GM19099 (cell line): ENCODE measurements around the gene OCEL1.

Experiments used
- POLR2A ChIP-seq: IDR thresholded peaks from 3 replicates; pipeline ENCODE4 v1.6.1; 2011; ENCODE audit warnings: low read depth; ENCODE audit not compliant: insufficient read length; ENCODE audit errors: extremely low read depth

Gene OCEL1

DNA sequence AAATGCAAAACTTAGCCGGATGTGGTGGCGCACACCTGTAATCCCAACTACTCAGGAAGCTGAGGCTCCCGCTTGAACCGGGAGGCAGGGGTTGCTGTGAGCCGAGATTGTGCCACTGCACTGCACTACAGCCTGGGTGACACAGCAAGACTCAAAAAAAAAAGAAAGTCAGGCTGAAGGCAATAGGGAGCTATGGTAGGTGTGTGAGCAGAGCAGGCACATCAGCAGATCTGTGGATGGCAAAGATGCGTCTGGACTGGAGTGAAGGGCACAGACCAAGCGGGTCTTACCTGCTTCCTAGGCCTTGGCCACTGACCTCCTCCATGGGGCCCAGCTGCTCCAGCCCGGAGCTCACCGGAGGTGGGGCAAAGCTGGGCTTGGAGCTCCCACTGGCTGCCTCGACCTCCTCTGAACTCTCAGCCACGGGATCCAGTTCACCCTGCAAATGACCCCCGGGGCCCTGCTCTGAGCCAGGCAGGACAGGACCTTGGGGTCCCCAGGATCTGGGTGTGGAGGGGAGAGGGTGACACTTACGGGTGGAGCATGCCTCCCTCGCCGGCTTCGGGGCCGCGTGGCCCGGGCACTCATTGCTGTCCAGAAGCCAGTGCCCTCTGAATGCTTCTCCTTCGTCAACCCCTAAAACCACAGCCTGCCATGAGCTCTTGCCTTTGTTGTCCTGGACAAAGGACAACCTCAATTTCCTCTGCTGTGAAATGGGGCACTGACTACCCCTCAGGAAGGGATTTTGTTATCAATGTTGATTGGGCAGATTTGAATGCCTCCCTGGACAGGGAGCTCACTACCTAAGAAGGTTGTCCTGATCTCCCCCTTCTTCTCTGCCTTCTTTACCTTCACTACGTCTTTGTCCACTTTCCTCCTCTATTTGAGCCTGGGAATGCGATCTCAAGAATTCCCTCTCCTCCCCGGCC lies 38.0 kb downstream of the OCEL1 start:
- no peak for TF ChIP-seq POLR2A

GRCh38 chr19:17264641-17264979 lies 38.6 kb downstream of the OCEL1 start, which contains the start of gene USHBP1:
TSS of gene USHBP1 (minus strand) at chr19:17264745. CDS start at chr19:17264299, 446 bp downstream.
- TF ChIP-seq POLR2A, result no peak

DNA sequence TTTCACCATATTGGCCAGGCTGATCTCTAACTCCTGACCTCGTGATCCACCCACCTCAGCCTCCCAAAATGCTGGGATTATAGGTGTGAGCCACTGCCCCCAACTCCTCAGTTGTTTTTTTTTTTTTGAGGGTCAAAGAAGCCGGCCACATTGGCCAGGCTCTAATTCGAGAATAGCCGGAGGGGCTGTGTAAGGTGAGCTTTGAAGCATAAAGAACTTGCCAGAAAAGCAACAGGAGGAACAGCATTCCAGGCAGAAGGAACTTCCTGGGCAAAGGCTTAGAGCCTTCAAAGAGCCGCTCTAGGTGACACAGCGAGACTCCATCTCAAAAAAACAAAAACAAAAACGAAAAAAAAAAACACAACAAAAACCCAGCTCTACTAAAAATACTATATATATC lies 40.0 kb downstream of the OCEL1 start:
- no peak for TF ChIP-seq POLR2A

- TF ChIP-seq POLR2A, result peak; percentile 53
These were observed 40.6 kb downstream of the OCEL1 start for GRCh38 chr19:17266589-17266974.

- TF ChIP-seq POLR2A, result peak; percentile 78
These were observed 41.2 kb downstream of the OCEL1 start, which contains the start of gene BABAM1 for GRCh38 chr19:17266975-17267788. TSS of gene BABAM1 (plus strand) at chr19:17267443. CDS start at chr19:17268807, 1,364 bp downstream.

- no peak for TF ChIP-seq POLR2A
These were observed 42.7 kb downstream of the OCEL1 start for GRCh38 chr19:17268754-17269153.

DNA sequence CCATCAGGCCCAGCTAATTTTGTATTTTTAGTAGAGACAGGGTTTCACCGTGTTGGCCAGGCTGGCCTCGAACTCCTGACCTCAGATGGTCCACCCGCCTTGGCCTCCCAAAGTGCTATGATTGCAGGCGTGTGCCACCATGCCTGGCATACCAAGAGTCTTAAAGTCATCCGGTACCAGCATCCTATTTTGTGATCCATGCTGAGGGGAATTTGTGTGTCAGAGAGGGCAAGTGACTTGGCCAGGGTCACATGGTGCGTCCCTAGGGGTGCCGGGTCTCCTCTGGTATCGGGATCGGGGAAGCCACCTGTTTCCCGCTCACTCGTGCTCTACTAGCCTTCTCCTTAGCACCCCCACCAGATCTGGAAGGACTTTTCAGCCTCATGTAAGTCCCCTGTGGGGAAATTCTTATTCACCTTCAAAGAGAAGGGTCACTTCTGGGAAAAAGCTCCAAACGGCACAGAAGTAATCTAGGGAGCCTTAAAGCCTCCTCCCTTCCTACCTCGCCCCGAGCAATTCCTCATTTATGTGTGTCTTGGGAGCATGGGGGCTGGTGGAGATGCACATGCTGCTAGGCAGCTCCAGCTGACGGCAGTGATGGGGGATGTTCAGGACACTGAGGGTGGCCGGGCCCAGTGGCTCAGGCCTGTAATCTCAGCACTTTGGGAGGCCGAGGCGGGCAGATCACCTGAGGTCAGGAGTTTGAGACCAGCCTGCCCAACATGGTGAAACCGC lies 49.6 kb downstream of the OCEL1 start:
- TF ChIP-seq POLR2A, result no peak
